GM23338 (cell line): Measurements from ENCODE around the gene CHCHD3. TPM values are rescaled to one million over a fixed set of nuclear protein-coding genes. Genes with fewer than 3 reads are reported as not detected.
"Not testable (repeated sequence)": the region's sequence is repeated elsewhere in the genome, so short reads cannot be mapped to it uniquely, and the experiment has no call there.

Experiments used
- ATAC-seq: fragments of 200-7000 bp; cut with Tn5 transposase; 3 replicates; pipeline ENCODE4 v1.9.1; 2020
- DNase-seq: peaks from one replicate; pipeline ENCODE4 v3.0.0-alpha.2; 2015; ENCODE audit warnings: low spot score
- H2AFZ ChIP-seq: fragments of 200-600 bp; sonication (generic); 2 replicates; pipeline ENCODE4 v1.8.0; 2016; ENCODE audit warnings: antibody characterized with exemption, mild to moderate bottlenecking, moderate library complexity
- H3F3A ChIP-seq: fragments of 200-600 bp; sonication (generic); replicated peaks from 2 replicates; pipeline ENCODE4 v1.8.0; 2017; ENCODE audit warnings: antibody characterized with exemption, mixed run types, low read depth
- H3K27ac ChIP-seq: fragments of 200-600 bp; sonication (generic); 2 replicates; pipeline ENCODE4 v1.6.1; 2016; ENCODE audit warnings: low read depth
- H3K27me3 ChIP-seq: fragments of 200-600 bp; sonication (generic); 2 replicates; pipeline ENCODE4 v1.8.0; 2016; ENCODE audit warnings: mild to moderate bottlenecking, mixed run types, moderate library complexity; ENCODE audit not compliant: insufficient read depth
- H3K36me3 ChIP-seq: fragments of 200-600 bp; sonication (generic); 2 replicates; pipeline ENCODE4 v1.8.0; 2016; ENCODE audit warnings: mild to moderate bottlenecking; ENCODE audit not compliant: insufficient read depth
- H3K4me1 ChIP-seq: fragments of 200-600 bp; sonication (generic); 2 replicates; pipeline ENCODE4 v1.8.0; 2016; ENCODE audit warnings: mild to moderate bottlenecking, moderate library complexity; ENCODE audit not compliant: insufficient read depth
- H3K4me2 ChIP-seq: fragments of 200-600 bp; sonication (generic); 2 replicates; pipeline ENCODE4 v1.7.1; 2017; ENCODE audit warnings: mixed run types
- H3K4me3 ChIP-seq: fragments of 200-600 bp; sonication (generic); 2 replicates; pipeline ENCODE4 v1.6.1; 2016; ENCODE audit warnings: mixed run types
- H3K79me2 ChIP-seq: fragments of 200-600 bp; sonication (generic); replicated peaks from 2 replicates; pipeline ENCODE4 v1.8.0; 2017; ENCODE audit warnings: mild to moderate bottlenecking; ENCODE audit not compliant: insufficient read depth
- H3K9me2 ChIP-seq: fragments of 200-600 bp; sonication (generic); 2 replicates; pipeline ENCODE4 v1.8.0; 2017; ENCODE audit not compliant: insufficient read depth
- H4K20me1 ChIP-seq: fragments of 200-600 bp; sonication (generic); replicated peaks from 2 replicates; pipeline ENCODE4 v1.8.0; 2017; ENCODE audit warnings: mild to moderate bottlenecking; ENCODE audit not compliant: insufficient read depth
- H3K27ac Mint-ChIP-seq: 2 replicates; pipeline ENCODE4 v1.8.0; 2020; ENCODE audit warnings: inconsistent platforms, mild to moderate bottlenecking, moderate library complexity, mixed read lengths
- H3K27me3 Mint-ChIP-seq: 3 replicates; pipeline ENCODE4 v1.8.0; 2022; ENCODE audit warnings: low read depth, mild to moderate bottlenecking, moderate library complexity, mixed read lengths, inconsistent platforms; ENCODE audit not compliant: insufficient read depth, poor library complexity
- H3K36me3 Mint-ChIP-seq: 3 replicates; pipeline ENCODE4 v1.8.0; 2021; ENCODE audit warnings: low read depth, mild to moderate bottlenecking, inconsistent platforms, moderate library complexity, mixed read lengths
- H3K4me1 Mint-ChIP-seq: 3 replicates; pipeline ENCODE4 v1.8.0; 2020; ENCODE audit warnings: mild to moderate bottlenecking, inconsistent platforms, mixed read lengths
- H3K4me3 Mint-ChIP-seq: 3 replicates; pipeline ENCODE4 v1.8.0; 2021; ENCODE audit warnings: moderate library complexity, mild to moderate bottlenecking, inconsistent platforms, mixed read lengths
- H3K9me3 Mint-ChIP-seq: 3 replicates; pipeline ENCODE4 v1.8.0; 2020; ENCODE audit warnings: moderate library complexity, mild to moderate bottlenecking, inconsistent platforms, mixed read lengths
- ETS1 ChIP-seq: IDR thresholded peaks from 2 replicates; pipeline ENCODE4 v1.6.1; 2016; ENCODE audit warnings: antibody characterized with exemption
- EZH2 ChIP-seq: fragments of 200-600 bp; sonication (generic); IDR thresholded peaks from one replicate; pipeline ENCODE4 v1.8.0; 2017; ENCODE audit warnings: antibody characterized with exemption, mild to moderate bottlenecking, low read depth; ENCODE audit not compliant: unreplicated experiment
- EZH2phosphoT487 ChIP-seq: fragments of 200-600 bp; sonication (generic); IDR thresholded peaks from one replicate; pipeline ENCODE4 v1.8.1; 2018; ENCODE audit warnings: antibody characterized with exemption; ENCODE audit not compliant: unreplicated experiment
- JUNB ChIP-seq: IDR thresholded peaks from one replicate; pipeline ENCODE4 v1.6.1; 2016; ENCODE audit warnings: antibody characterized with exemption; ENCODE audit not compliant: unreplicated experiment
- REST ChIP-seq: IDR thresholded peaks from one replicate; pipeline ENCODE4 v1.6.1; 2018; ENCODE audit warnings: antibody characterized with exemption; ENCODE audit not compliant: unreplicated experiment
- STAT1 ChIP-seq: IDR thresholded peaks from one replicate; pipeline ENCODE4 v1.6.1; 2016; ENCODE audit warnings: antibody characterized with exemption; ENCODE audit not compliant: unreplicated experiment
- ZNF331 ChIP-seq: fragments of 250-450 bp; sonication (Bioruptor Pico); IDR thresholded peaks from 2 replicates; pipeline ENCODE4 v1.5.0; 2020; ENCODE audit warnings: low read depth, mild to moderate bottlenecking, moderate library complexity
- polyA plus RNA-seq: library from polyadenylated mRNA; unstranded; fragments of >200 nt; fragmentation: Nextera tagmentation; extraction: Ambion mirVana; gene quantifications from 2 replicates; pipeline ENCODE4 v1.2.1, GENCODE V29; 2016
- total RNA-seq: library from RNA; depleted of rRNA; stranded (reverse); fragments of >200 nt; shearing (Covaris generic); gene quantifications from 2 replicates; pipeline ENCODE4 v1.2.3, GENCODE V29; 2014

CHCHD3 gene
- total and polyA plus RNA-seq, 2 experiments from 2014 or later = 107 to 131 TPM

- Histone ChIP-seq H4K20me1 (peaks cover 22% of the 10 kb centered on the region; the same call in 1 of the 2 replicates), H3K36me3 (no peaks in the 10 kb centered on the region), H3K4me3 (no peak overlapping the region), H3K9me2 (0 out of 2 replicates have a peak, but pooled peaks cover 3% of the 10 kb centered on the region), H3K79me2 (peaks cover 39% of the 10 kb centered on the region), H3K27ac (no peak overlapping the region), H2AFZ (no peak overlapping the region), H3K4me1 (peaks cover 8% of the 10 kb centered on the region; the same call in 1 of the 2 replicates), H3K4me2 (no peak overlapping the region), H3F3A (no peaks in the 10 kb centered on the region), H3K27me3 (no peaks in the 10 kb centered on the region)
- Mint-ChIP-seq H3K27ac (no peak overlapping the region), H3K9me3 (no peaks in the 10 kb centered on the region), H3K4me1 (peaks cover 14% of the 10 kb centered on the region), H3K27me3 (peaks cover 2% of the 10 kb centered on the region), H3K4me3 (no peak overlapping the region), H3K36me3 (peaks cover 20% of the 10 kb centered on the region; the same call in 2 of the 3 replicates)
- no peak for DNase-seq
- no peak for ATAC-seq
- no peak for TF ChIP-seq REST
- TF ChIP-seq ZNF331 = no peak
- TF ChIP-seq STAT1 = no peak
These were observed 175.6 kb downstream of the CHCHD3 start for GRCh38 chr7:132906193-132906835.

- not testable (repeated sequence) for ATAC-seq, H3K4me1 ChIP-seq, H3K4me3 ChIP-seq, H2AFZ ChIP-seq, H3K27ac Mint-ChIP-seq, H3K4me3 Mint-ChIP-seq, DNase-seq, H3K9me2 ChIP-seq, H3K4me2 ChIP-seq, H3K27me3 Mint-ChIP-seq, H3F3A ChIP-seq, H3K36me3 ChIP-seq, H3K27me3 ChIP-seq, H3K9me3 Mint-ChIP-seq, H3K27ac ChIP-seq
- Histone ChIP-seq H3K79me2 (peaks cover 43% of the 10 kb centered on the region), H4K20me1 (0 out of 2 replicates have a peak, but pooled peaks cover 20% of the 10 kb centered on the region)
- peaks cover 14% of the 10 kb centered on the region for H3K4me1 Mint-ChIP-seq
- H3K36me3 Mint-ChIP-seq = peaks cover 20% of the 10 kb centered on the region; the same call in 2 of the 3 replicates
These were observed 176.8 kb downstream of the CHCHD3 start for GRCh38 chr7:132905136-132905535.

- peaks cover 41% of the 10 kb centered on the region for H3K79me2 ChIP-seq
- peaks cover 14% of the 10 kb centered on the region for H3K4me1 Mint-ChIP-seq
- DNase-seq = no peak
- H3K4me3 Mint-ChIP-seq = no peak overlapping the region
- H3K4me1 ChIP-seq = peaks cover 6% of the 10 kb centered on the region; the same call in 1 of the 2 replicates
- no peak overlapping the region for H3K27ac ChIP-seq
- H3K27ac Mint-ChIP-seq = no peak overlapping the region
- H4K20me1 ChIP-seq = 0 out of 2 replicates have a peak, but pooled peaks cover 20% of the 10 kb centered on the region
- no peaks in the 10 kb centered on the region for H3F3A ChIP-seq
- TF ChIP-seq EZH2 (no peak), REST (no peak), EZH2phosphoT487 (no peak), ETS1 (no peak), JUNB (no peak)
- 0 out of 2 replicates have a peak, but pooled peaks cover 3% of the 10 kb centered on the region for H3K9me2 ChIP-seq
- no peak for ATAC-seq
- H3K9me3 Mint-ChIP-seq = no peaks in the 10 kb centered on the region
- no peaks in the 10 kb centered on the region for H3K36me3 ChIP-seq
- no peaks in the 10 kb centered on the region for H3K27me3 ChIP-seq
- no peak overlapping the region for H3K4me2 ChIP-seq
- H3K27me3 Mint-ChIP-seq = peaks cover 5% of the 10 kb centered on the region
- no peak overlapping the region for H2AFZ ChIP-seq
- H3K4me3 ChIP-seq = no peak overlapping the region
- peaks cover 20% of the 10 kb centered on the region; the same call in 2 of the 3 replicates for H3K36me3 Mint-ChIP-seq
These were observed 177.7 kb downstream of the CHCHD3 start for GRCh38 chr7:132904209-132904608.
